ENCODE data around the gene AKR1C4. TPM values are rescaled to one million over a fixed set of nuclear protein-coding genes. Genes with fewer than 3 reads are reported as not detected.

AKR1C4 gene
- total and polyA plus RNA-seq, 2 of the 8 experiments (the other 6 are each of a cell fraction or from before 2014, with no cell fraction given): not detected

- Histone ChIP-seq H2BK120ac (replicated peaks; ENCODE audit: low read depth, low read length) (no peak overlapping the region), H3K18ac (ENCODE audit: extremely low read depth, low read length) (no peak overlapping the region), H4K5ac (ENCODE audit: insufficient read length, low read depth, low read length) (no peak overlapping the region), H3K79me1 (ENCODE audit: low read depth, low read length) (no peaks in the 10 kb centered on the region), H2BK20ac (ENCODE audit: low read length) (no peak overlapping the region), H3K4me3 (ENCODE audit: extremely low read depth in 1 of 4, insufficient read depth in 2 of 4, low read depth in 3 of 4, low read length in 4 of 4) (no peak overlapping the region), H3K23ac (ENCODE audit: insufficient read length) (no peak overlapping the region), H3K79me2 (ENCODE audit: control insufficient read depth in 1 of 2, insufficient read depth in 2 of 2, low read length in 2 of 2) (no peaks in the 10 kb centered on the region), H2AFZ (ENCODE audit: low read length) (no peak overlapping the region), H3K56ac (replicated peaks; ENCODE audit: insufficient read length, low read depth, low read length) (no peak overlapping the region), H2BK15ac (ENCODE audit: low read length) (no peak overlapping the region), H4K20me1 (replicated peaks in 1 of 2; ENCODE audit: control insufficient read depth in 1 of 2, insufficient read depth in 2 of 2, low read length in 2 of 2) (no peaks in the 10 kb centered on the region), H3K36me3 (ENCODE audit: control insufficient read depth in 2 of 4, insufficient read depth in 4 of 4, low read length in 3 of 4) (no peaks in the 10 kb centered on the region), H2BK12ac (ENCODE audit: low read depth, low read length) (no peak overlapping the region), H3K27me3 (replicated peaks in 1 of 4; ENCODE audit: control insufficient read depth in 3 of 4, extremely low read depth in 1 of 4, insufficient read depth in 3 of 4, low read length in 3 of 4) (no peaks in the 10 kb centered on the region), H2AK5ac (ENCODE audit: low read depth, low read length) (no peak overlapping the region), H3K27ac (ENCODE audit: low read depth, low read length) (no peak overlapping the region), H3K9ac (replicated peaks in 1 of 4; ENCODE audit: extremely low read depth in 1 of 4, low read depth in 3 of 4, low read length in 3 of 4) (no peak overlapping the region), H3K9me3 (ENCODE audit: insufficient read depth in 2 of 2, low read depth in 1 of 2, low read length in 1 of 2) (no peaks in the 10 kb centered on the region), H3K4me1 (replicated peaks in 1 of 4; ENCODE audit: control insufficient read depth in 3 of 4, insufficient read depth in 4 of 4, low read length in 3 of 4) (no peaks in the 10 kb centered on the region), H3K14ac (ENCODE audit: insufficient read length) (no peak overlapping the region), H3K23me2 (ENCODE audit: low read depth, low read length) (no peaks in the 10 kb centered on the region), H4K8ac (ENCODE audit: extremely low read depth, insufficient read depth, low read length) (no peak overlapping the region), H4K91ac (replicated peaks; ENCODE audit: insufficient read length, low read length) (no peak overlapping the region), H2BK5ac (ENCODE audit: low read depth, low read length) (no peak overlapping the region), H3K4me2 (ENCODE audit: insufficient read depth in 1 of 2, low read depth in 2 of 2, low read length in 2 of 2) (no peak overlapping the region), H3K4ac (replicated peaks; ENCODE audit: insufficient read length, low read depth, low read length) (no peak overlapping the region)
- no peak for DNase-seq (ENCODE audit: low read depth in 1 of 2, low spot score in 2 of 2)
- 87% methylated on average over 1 of the region's 1 CpG; no CpG with 5 or more reads in 1 of the 2 experiments for WGBS, 2 experiments (ENCODE audit: extremely low coverage in 1 of 2, insufficient coverage in 1 of 2, insufficient read length in 1 of 2, insufficient replicate concordance in 2 of 2, low coverage in 1 of 2, low lambda C conversion rate in 2 of 2, missing lambda C conversion rate in 1 of 2)
- CTCF ChIA-PET (ENCODE audit: partially characterized antibody): no interaction called here
- TF ChIP-seq EGR1 (IDR thresholded peaks at IDR 0.05; ENCODE audit: borderline replicate concordance, low read depth, low read length): no peak
- no peak for TF ChIP-seq JUND (IDR thresholded peaks at IDR 0.05; ENCODE audit: low read length)
- TF ChIP-seq EP300 (IDR thresholded peaks at IDR 0.05; ENCODE audit: borderline replicate concordance in 1 of 2, low read depth in 2 of 2, low read length in 2 of 2): no peak
- TF ChIP-seq SIN3A (conservative IDR thresholded peaks at IDR 0.05 in 1 of 2, IDR thresholded peaks at IDR 0.05 in 1 of 2; ENCODE audit: low read depth in 1 of 2, low read length in 2 of 2): no peak
- TF ChIP-seq TCF12 (IDR thresholded peaks at IDR 0.05; ENCODE audit: low read depth, low read length): no peak
- no peak for TF ChIP-seq SRF (IDR thresholded peaks at IDR 0.05; ENCODE audit: low read depth, low read length)
- TF ChIP-seq RBBP5 (IDR thresholded peaks at IDR 0.05; ENCODE audit: borderline replicate concordance, low read depth, low read length): no peak
- no peak for FAIRE-seq
- POLR2A ChIA-PET (ENCODE audit: partially characterized antibody): no interaction called here
Measured at GRCh38 chr10:5242585-5242984, 45.9 kb downstream of the AKR1C4 start.

Data from H1 (cell line).